NT2/D1 (cell line): ENCODE data around the gene DISP2.

Source experiments
- SUZ12 ChIP-seq: IDR thresholded peaks from 2 replicates; pipeline ENCODE4 v1.6.1; 2011; ENCODE audit not compliant: insufficient read length, insufficient read depth; ENCODE audit errors: extremely low read depth
- YY1 ChIP-seq: IDR thresholded peaks from 2 replicates; pipeline ENCODE4 v1.6.1; 2011; ENCODE audit not compliant: insufficient read length, insufficient read depth
- ZNF274 ChIP-seq: IDR thresholded peaks from 2 replicates; pipeline ENCODE4 v1.6.1; 2011; ENCODE audit warnings: mild to moderate bottlenecking, low read depth, low read length

DNA sequence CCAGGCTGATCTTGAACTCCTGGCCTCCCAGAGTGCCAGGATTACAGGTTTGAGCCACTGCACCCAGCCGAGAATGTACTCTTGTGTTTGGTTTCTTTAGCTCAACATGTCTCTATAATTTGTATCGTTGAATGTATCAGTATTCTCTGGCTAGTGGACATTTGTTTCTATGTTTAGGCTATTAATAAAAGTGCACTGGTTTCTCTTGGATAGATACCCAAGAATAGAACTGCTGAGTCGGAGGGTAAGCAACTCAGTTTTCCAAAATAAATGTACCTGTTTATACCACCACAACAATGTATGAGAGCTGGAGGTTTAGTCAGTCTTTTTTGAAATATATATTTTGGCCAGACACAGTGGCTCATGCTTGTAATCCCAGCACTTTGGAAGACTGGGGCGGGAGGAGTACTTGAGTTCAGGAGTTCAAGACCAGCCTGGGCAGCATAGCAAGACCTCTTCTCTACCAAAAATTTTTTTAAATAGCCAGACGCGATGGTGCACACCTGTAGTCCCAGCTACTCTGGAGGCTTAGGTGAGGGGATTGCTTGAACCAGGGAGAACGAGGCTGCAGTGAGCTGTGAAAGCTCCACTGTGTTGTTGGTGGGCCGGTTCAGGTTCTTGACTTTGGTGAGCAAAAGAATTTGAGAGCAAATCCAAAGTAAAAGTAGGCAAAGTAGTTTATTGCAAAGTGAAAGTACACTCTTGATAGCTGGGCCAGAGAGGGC is 39.8 kb downstream of the DISP2 start:
- no peak for TF ChIP-seq ZNF274
- TF ChIP-seq SUZ12, result no peak
- no peak for TF ChIP-seq YY1
